Gastrocnemius medialis (tissue), 4 donors: ENCODE measurements around the gene RBMS3. TPM values are rescaled to one million over a fixed set of nuclear protein-coding genes. Genes with fewer than 3 reads are reported as not detected.

ENCODE experiments used
- ATAC-seq, 2 donors: fragments of 150-250 bp; one replicate each; pipeline ENCODE4 v1.9.1; 2016
- DNase-seq, 2 donors: peaks; one replicate each; pipeline ENCODE4 v3.0.0-alpha.2; 2019
- H3K27ac ChIP-seq, 4 donors: fragments of 200-600 bp; sonication (generic); 1 replicate in 1 of 4; 2 replicates in 3 of 4; pipeline ENCODE4 v1.5.1; 2016 to 2018; ENCODE audit warnings: mild to moderate bottlenecking in 2 of 4, moderate library complexity in 1 of 4
- H3K27me3 ChIP-seq, 3 donors: fragments of 200-600 bp; sonication (generic) in 2 of 3; 1 replicate in 1 of 3; 2 replicates in 2 of 3; pipeline versions ENCODE4 v1.5.1 to v1.6.0; 2016 to 2019; ENCODE audit warnings: mild to moderate bottlenecking in 1 of 3, moderate library complexity in 1 of 3
- H3K36me3 ChIP-seq, 2 donors: fragments of 200-600 bp; sonication (generic) in 1 of 2; one replicate each; pipeline ENCODE4 v1.5.1; 2017 to 2018
- H3K4me1 ChIP-seq, 2 donors: fragments of 200-600 bp; sonication (generic) in 1 of 2; one replicate each; pipeline ENCODE4 v1.5.1; 2016 to 2017; ENCODE audit warnings: mild to moderate bottlenecking in 2 of 2
- H3K4me3 ChIP-seq, 4 donors: fragments of 200-600 bp; sonication (generic) in 3 of 4; 1 replicate in 1 of 4; 2 replicates in 3 of 4; pipeline ENCODE4 v1.5.1; 2016 to 2019; ENCODE audit warnings: mild to moderate bottlenecking in 2 of 4
- H3K9me3 ChIP-seq, 3 donors: fragments of 200-600 bp; sonication (generic) in 2 of 3; 1 replicate in 1 of 3; 2 replicates in 2 of 3; pipeline ENCODE4 v1.5.1; 2016 to 2019
- CTCF ChIP-seq, 5 experiments: fragments of 450-650 bp in 3 of 5; fragments of 200-600 bp in 2 of 5; sonication (generic) in 2 of 5; IDR thresholded peaks in 4 of 5; conservative IDR thresholded peaks in 1 of 5; 1 replicate in 4 of 5; 2 replicates in 1 of 5; pipeline ENCODE4 v1.5.1; 2016 to 2019; ENCODE audit warnings: antibody characterized with exemption in 5 of 5, mild to moderate bottlenecking in 3 of 5, moderate library complexity in 3 of 5
- POLR2A ChIP-seq, 2 donors: fragments of 450-650 bp; IDR thresholded peaks; one replicate each; pipeline ENCODE4 v1.6.1; 2017; ENCODE audit warnings: antibody characterized with exemption in 2 of 2, mild to moderate bottlenecking in 2 of 2, moderate library complexity in 2 of 2
- in situ Hi-C, 4 donors: fragments of 200-750 bp; cut with MboI; loops; one replicate each; pipeline versions ENCODE4 v1.15.0 to v1.8.0; 2017; ENCODE audit warnings: low sequenced_read_pairs in 4 of 4
- intact Hi-C: fragments of 100-400 bp; cut with DNase I; formaldehyde crosslinking; loops from one replicate; pipeline ENCODE4 v1.15.1; 2023; ENCODE audit warnings: low total_unique reads
- total RNA-seq, 4 donors: library from RNA; depleted of rRNA; stranded (reverse); fragments of >200 nt; gene quantifications; one replicate each; pipeline versions ENCODE4 v1.1.0 to v1.2.3, GENCODE V29; 2016

Gene RBMS3
- total RNA-seq, 4 donors from 2014 or later = 16.1 to 38.8 (median 22.7) TPM

DNA sequence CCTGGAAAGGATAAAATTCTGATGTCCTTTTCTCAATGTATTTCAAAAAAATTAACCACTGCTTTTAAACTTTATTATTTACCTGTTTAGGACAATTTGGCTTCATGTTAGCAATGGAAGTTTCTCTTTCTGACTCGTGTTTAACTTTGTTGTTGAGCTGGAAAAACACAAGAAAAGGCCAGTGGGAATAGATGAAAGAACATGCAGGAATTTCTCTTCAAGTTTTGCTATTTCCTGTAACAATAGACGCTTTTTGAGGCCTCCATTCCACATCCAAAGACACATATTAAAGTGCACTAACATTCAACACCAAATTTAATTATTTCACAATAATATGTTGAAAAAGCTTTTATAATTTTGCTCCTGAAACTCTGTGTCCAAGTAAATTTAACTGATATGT, 9.7 kb downstream of the RBMS3 start:
- DNase-seq = no peak
- Histone ChIP-seq H3K27me3 (no peaks in the 10 kb centered on the region), H3K4me1 (peaks cover 58 to 72% of the 10 kb centered on the region in 2 donors), H3K36me3 (no peaks in the 10 kb centered on the region), H3K4me3 (peak overlapping the region in 1 of 4 donors; percentile 3), H3K9me3 (no peaks in the 10 kb centered on the region), H3K27ac (peak overlapping the region; percentile 33 to 90 (median 89))
- in situ Hi-C loops = loop anchor here in 3 of 4 donors (25.0 kb wide), 1 partner anchor 472 kb away; no protein-coding TSS in a partner anchor
- no peak for ATAC-seq
- intact Hi-C loops = no loop called here
- TF ChIP-seq CTCF (IDR thresholded peaks at IDR 0.05 in 4 of 5, conservative IDR thresholded peaks at IDR 0.05 in 1 of 5) (no peak), POLR2A (IDR thresholded peaks at IDR 0.05) (no peak)

DNA sequence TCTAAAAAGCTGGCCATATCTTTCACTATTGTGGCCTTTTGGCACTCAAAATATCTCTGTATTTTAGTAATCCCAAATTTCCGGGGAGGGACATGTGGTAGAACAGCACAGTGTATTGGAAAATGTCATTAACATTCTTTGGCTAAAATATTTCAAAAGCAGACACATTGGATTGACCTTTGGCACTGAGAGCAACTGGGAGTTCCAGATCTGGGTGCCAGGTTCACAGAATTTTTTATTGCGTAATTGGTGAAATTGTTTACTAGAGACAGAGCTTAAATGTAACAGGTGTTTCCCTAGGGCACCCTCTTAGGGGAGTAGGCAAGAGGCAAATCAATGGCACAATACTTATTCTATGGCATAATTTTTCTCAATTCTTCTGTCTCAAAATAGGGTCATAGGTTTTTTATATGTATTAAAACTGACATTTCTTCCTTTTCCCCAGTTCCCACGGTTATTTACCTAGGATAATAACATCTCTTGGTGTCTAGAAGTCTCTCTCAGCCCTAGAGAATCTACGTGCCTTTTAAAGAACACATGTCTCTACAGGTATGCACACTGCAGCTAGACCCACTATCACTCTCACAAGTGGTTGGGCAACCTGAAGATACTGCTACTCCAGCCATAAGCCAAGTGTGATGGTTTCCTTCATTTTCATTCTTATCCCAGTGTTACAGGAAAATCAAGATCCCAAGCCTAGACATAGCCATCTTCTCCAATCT, 10.6 kb downstream of the RBMS3 start:
- Histone ChIP-seq H3K27me3 (no peaks in the 10 kb centered on the region), H3K27ac (peak overlapping the region; percentile 6 to 90 (median 89)), H3K9me3 (no peaks in the 10 kb centered on the region), H3K4me1 (peaks cover 64 to 76% of the 10 kb centered on the region in 2 donors), H3K4me3 (peak overlapping the region in 1 of 4 donors; percentile 3), H3K36me3 (no peaks in the 10 kb centered on the region)
- intact Hi-C loops = no loop called here
- ATAC-seq (peak; percentile 86 to 87), DNase-seq (peak; percentile 34 to 39)
- TF ChIP-seq CTCF (IDR thresholded peaks at IDR 0.05 in 4 of 5, conservative IDR thresholded peaks at IDR 0.05 in 1 of 5) (no peak), POLR2A (IDR thresholded peaks at IDR 0.05) (no peak)
- in situ Hi-C loops = loop anchor here in 3 of 4 donors (25.0 kb wide), 1 partner anchor 471 kb away; no protein-coding TSS in a partner anchor

GRCh38 chr3:29291982-29292363, 11.1 kb downstream of the RBMS3 start:
- no peaks in the 10 kb centered on the region for H3K36me3 ChIP-seq
- ATAC-seq (no peak), DNase-seq (no peak)
- peaks cover 65 to 77% of the 10 kb centered on the region in 2 donors for H3K4me1 ChIP-seq
- no peak overlapping the region for H3K4me3 ChIP-seq
- intact Hi-C loops = no loop called here
- in situ Hi-C loops = loop anchor here in 3 of 4 donors (25.0 kb wide), 1 partner anchor 470 kb away; no protein-coding TSS in a partner anchor
- TF ChIP-seq POLR2A (IDR thresholded peaks at IDR 0.05) = no peak
- no peak for TF ChIP-seq CTCF (IDR thresholded peaks at IDR 0.05 in 4 of 5, conservative IDR thresholded peaks at IDR 0.05 in 1 of 5)
- peak overlapping the region; percentile 6 to 90 (median 89) for H3K27ac ChIP-seq
- no peaks in the 10 kb centered on the region for H3K9me3 ChIP-seq
- H3K27me3 ChIP-seq = no peaks in the 10 kb centered on the region

DNA sequence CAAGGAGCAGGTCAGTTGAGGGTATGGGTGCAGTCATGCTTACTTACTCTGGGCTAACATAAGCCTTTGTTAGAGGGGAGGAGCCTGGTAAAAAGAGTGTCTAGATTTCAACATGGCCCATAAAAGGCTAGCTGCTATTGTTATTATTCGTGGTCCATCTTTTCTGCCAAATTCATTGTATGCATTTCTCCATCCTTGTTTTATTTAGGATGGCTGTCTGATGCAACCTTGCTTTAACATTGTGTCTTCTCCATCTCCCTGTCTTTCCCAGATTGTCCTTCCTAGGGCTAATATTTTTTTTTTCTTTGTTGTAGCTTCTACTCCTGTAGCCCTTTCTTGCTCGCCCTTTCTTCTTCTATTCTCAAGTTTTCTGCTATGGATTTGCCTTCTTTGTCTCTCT, 12.6 kb downstream of the RBMS3 start:
- Histone ChIP-seq H3K36me3 (no peaks in the 10 kb centered on the region), H3K27me3 (no peaks in the 10 kb centered on the region), H3K9me3 (no peaks in the 10 kb centered on the region), H3K27ac (peak overlapping the region in 1 of 4 donors; percentile 90), H3K4me1 (peaks cover 54 to 77% of the 10 kb centered on the region in 2 donors), H3K4me3 (no peak overlapping the region)
- intact Hi-C loops (no loop called here), in situ Hi-C loops (loop anchor here in 3 of 4 donors (25.0 kb wide), 1 partner anchor 469 kb away; no protein-coding TSS in a partner anchor)
- no peak for DNase-seq
- TF ChIP-seq CTCF (IDR thresholded peaks at IDR 0.05 in 4 of 5, conservative IDR thresholded peaks at IDR 0.05 in 1 of 5) (no peak), POLR2A (IDR thresholded peaks at IDR 0.05) (no peak)
- no peak for ATAC-seq
